WTC11 (cell line): ENCODE data around the gene ESRRG.

Experiments
- ATF6 ChIP-seq: sonication (generic); formaldehyde crosslinking; IDR thresholded peaks from 2 replicates; pipeline ENCODE4 v1.8.1; 2023; ENCODE audit warnings: mild to moderate bottlenecking, missing genetic modification reagents
- CBFB ChIP-seq: sonication (generic); formaldehyde crosslinking; IDR thresholded peaks from 2 replicates; pipeline ENCODE4 v1.8.1; 2022; ENCODE audit warnings: mild to moderate bottlenecking, low read depth, missing genetic modification reagents
- CTCF ChIP-seq: fragments of 200-600 bp; IDR thresholded peaks from 2 replicates; pipeline ENCODE4 v1.8.0; 2022; ENCODE audit warnings: antibody characterized with exemption
- E2F1 ChIP-seq: sonication (generic); formaldehyde crosslinking; IDR thresholded peaks from 2 replicates; pipeline ENCODE4 v1.8.0; 2022; ENCODE audit warnings: mild to moderate bottlenecking, missing genetic modification reagents
- PREB ChIP-seq: sonication (generic); formaldehyde crosslinking; IDR thresholded peaks from 2 replicates; pipeline ENCODE4 v1.8.1; 2022; ENCODE audit warnings: mild to moderate bottlenecking, missing genetic modification reagents, moderate library complexity, borderline replicate concordance
- USF2 ChIP-seq: sonication (generic); formaldehyde crosslinking; IDR thresholded peaks from 2 replicates; pipeline ENCODE4 v1.8.1; 2023; ENCODE audit warnings: mild to moderate bottlenecking, missing genetic modification reagents, moderate library complexity
- ZBTB43 ChIP-seq: sonication (generic); formaldehyde crosslinking; IDR thresholded peaks from 2 replicates; pipeline ENCODE4 v1.8.1; 2023; ENCODE audit warnings: mild to moderate bottlenecking, missing genetic modification reagents
- ZNF232 ChIP-seq: sonication (generic); formaldehyde crosslinking; IDR thresholded peaks from 2 replicates; pipeline ENCODE4 v1.8.0; 2022; ENCODE audit warnings: mild to moderate bottlenecking, missing genetic modification reagents
- ZNF263 ChIP-seq: sonication (generic); formaldehyde crosslinking; IDR thresholded peaks from 2 replicates; pipeline ENCODE4 v1.8.1; 2022; ENCODE audit warnings: low read depth, mild to moderate bottlenecking, moderate library complexity, missing genetic modification reagents
- ZNF396 ChIP-seq: fragments of 250-450 bp; sonication (Bioruptor Pico); IDR thresholded peaks from 2 replicates; pipeline ENCODE4 v1.8.0; 2021; ENCODE audit warnings: mild to moderate bottlenecking, moderate library complexity, borderline replicate concordance

GRCh38 chr1:216453777-216454176, 269.5 kb downstream of the ESRRG start:
- no peak for TF ChIP-seq E2F1 (CRISPR knock-in tag)
- no peak for TF ChIP-seq ATF6 (CRISPR knock-in tag)
- no peak for TF ChIP-seq CTCF
- TF ChIP-seq USF2, result no peak
- TF ChIP-seq CBFB (CRISPR knock-in tag), result no peak
- TF ChIP-seq ZNF263 (CRISPR knock-in tag), result no peak
- no peak for TF ChIP-seq PREB (CRISPR knock-in tag)
- TF ChIP-seq ZBTB43 (CRISPR knock-in tag), result no peak
- TF ChIP-seq ZNF232 (CRISPR knock-in tag), result no peak
- TF ChIP-seq ZNF396 (CRISPR knock-in tag), result no peak
